DOHH2 (cell line): ENCODE data around the gene TNS1.

ENCODE experiments used
- CTCF ChIP-seq: fragments of 200-600 bp; sonication (generic); IDR thresholded peaks from one replicate; pipeline ENCODE4 v1.5.1; 2014; ENCODE audit warnings: antibody characterized with exemption, mild to moderate bottlenecking, low read depth, low read length; ENCODE audit not compliant: poor library complexity, severe bottlenecking
- EZH2phosphoT487 ChIP-seq: fragments of 200-600 bp; sonication (generic); IDR thresholded peaks from 2 replicates; pipeline ENCODE4 v1.6.1; 2017; ENCODE audit warnings: borderline replicate concordance, mild to moderate bottlenecking, antibody characterized with exemption, low read length, moderate library complexity, mixed read lengths

- no peak for TF ChIP-seq CTCF
- TF ChIP-seq EZH2phosphoT487: no peak
Observed at GRCh38 chr2:217972037-217972436, 30.8 kb downstream of the TNS1 start.
